ENCODE results near the gene HES1.
"Not testable (repeated sequence)": the region's sequence is repeated elsewhere in the genome, so short reads cannot be mapped to it uniquely, and the experiment has no call there.

Gene HES1

GRCh38 chr3:194135806-194136518 lies at the start of gene HES1:
Gene HES1, plus strand, starts transcription at chr3:194136148. Its CDS starts 233 bp downstream, at chr3:194136381.
- in situ Hi-C loops (cut with MboI; ENCODE audit: low sequenced_read_pairs) = no loop called here

DNA sequence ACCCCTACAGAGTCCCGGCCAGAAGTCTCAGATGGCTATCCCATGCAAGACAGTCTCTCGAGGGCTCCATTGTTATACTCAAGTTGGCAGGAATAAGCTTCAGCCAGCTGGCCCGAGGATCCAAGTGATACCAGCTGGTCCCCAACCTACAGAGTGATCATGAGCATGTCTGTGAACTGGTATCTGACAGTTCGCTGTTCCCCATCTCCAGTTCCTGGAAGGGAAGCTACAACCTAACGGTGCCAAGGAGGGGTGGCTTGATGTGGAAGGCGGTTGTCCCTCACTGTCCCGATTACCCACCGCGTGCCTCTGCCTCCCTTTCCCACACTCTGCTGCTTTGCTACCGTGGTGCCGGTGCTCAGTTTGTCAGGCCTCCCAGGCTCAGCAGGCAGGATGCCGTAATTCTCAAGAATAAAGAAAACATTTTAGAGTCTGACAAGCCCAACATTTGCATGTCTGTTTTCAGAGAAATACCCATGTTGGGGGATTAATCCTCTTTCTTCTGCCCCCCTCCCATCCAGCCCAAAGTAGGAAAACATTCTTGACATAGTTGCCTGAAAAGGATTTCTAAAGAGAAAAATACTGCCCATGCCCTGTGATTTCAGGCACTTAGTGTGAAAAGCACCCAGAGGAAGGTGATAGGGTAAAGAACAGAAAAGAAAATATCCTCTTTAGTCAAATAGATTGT lies 49.4 kb upstream of the HES1 start:
- in situ Hi-C loops (cut with MboI; ENCODE audit: low sequenced_read_pairs) = no loop called here

DNA sequence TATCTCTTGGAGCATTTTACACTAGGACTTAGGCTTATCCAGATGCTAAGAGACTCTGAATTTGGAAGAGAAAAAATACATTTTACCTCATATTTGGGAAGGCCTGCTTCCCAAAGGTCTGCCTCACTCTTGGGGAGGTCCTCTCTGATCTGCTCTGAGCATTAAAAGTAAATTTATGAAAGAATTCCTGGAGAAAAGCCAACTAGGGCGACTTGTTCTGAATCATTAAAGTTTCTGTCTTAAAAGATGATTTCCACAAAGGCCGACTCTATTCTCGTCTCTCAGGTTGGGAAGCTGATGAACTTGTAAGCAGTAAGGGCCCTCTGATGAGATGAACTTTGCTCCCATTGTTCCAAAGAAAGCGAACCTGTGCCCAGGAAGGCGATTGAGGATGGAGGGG lies 48.7 kb upstream of the HES1 start:
- in situ Hi-C loops (cut with MboI; ENCODE audit: low sequenced_read_pairs) = no loop called here

DNA sequence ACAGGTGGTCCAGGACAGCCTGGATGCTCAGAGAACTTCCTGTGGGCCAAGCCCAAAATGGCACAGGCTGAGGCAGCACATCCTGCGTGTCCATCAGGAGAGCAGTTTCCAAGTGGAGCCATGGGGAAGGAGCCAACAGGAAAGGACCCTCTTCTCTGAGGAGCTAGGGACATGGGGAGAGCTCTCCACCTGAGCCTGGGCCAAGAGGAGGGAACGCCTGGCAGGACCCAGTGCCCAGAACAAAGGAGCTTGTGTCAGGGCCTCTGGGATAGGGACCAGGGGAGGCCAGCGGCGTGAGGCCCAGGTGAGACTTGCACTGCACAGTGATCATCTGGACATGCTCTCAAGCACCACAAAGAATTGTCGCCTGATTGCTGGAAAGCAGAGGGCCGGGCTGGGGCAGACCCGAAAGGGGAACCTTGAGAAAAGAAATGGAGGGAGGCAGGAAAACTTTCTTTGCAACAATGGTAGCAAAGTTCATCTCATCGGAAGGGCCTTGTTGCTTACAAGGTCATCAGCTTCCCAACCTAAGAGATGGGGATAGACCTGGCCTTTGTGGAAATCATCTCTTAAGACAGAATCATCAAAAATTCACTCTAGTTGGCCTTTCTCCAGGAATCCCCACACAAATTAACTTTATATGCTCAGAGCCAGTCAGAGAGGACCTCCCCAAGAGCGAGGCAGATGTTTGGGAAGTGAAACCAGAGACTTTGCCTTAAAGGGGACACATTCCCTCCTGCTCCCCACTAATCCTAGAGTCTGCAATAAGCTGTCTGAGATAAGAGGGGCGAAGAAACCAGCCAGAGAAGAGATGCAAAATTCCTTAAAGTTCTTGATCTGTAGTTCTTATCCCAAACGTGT lies 47.7 kb upstream of the HES1 start:
- in situ Hi-C loops (cut with MboI; ENCODE audit: low sequenced_read_pairs) = no loop called here

- in situ Hi-C loops (cut with MboI; ENCODE audit: low sequenced_read_pairs) = no loop called here
These were observed 46.4 kb upstream of the HES1 start for GRCh38 chr3:194089357-194090177.

GRCh38 chr3:194090178-194090555 lies 45.8 kb upstream of the HES1 start:
- in situ Hi-C loops (cut with MboI; ENCODE audit: low sequenced_read_pairs) = not testable (repeated sequence)

- in situ Hi-C loops (cut with MboI; ENCODE audit: low sequenced_read_pairs) = no loop called here
These were observed 45.2 kb upstream of the HES1 start for GRCh38 chr3:194090716-194091115.

GRCh38 chr3:194091141-194091540 lies 44.8 kb upstream of the HES1 start:
- in situ Hi-C loops (cut with MboI; ENCODE audit: low sequenced_read_pairs) = no loop called here

- in situ Hi-C loops (cut with MboI; ENCODE audit: low sequenced_read_pairs) = not testable (repeated sequence)
These were observed 44.1 kb upstream of the HES1 start for GRCh38 chr3:194091897-194092296.

GRCh38 chr3:194092881-194093301 lies 43.1 kb upstream of the HES1 start:
- in situ Hi-C loops (cut with MboI; ENCODE audit: low sequenced_read_pairs) = no loop called here

DNA sequence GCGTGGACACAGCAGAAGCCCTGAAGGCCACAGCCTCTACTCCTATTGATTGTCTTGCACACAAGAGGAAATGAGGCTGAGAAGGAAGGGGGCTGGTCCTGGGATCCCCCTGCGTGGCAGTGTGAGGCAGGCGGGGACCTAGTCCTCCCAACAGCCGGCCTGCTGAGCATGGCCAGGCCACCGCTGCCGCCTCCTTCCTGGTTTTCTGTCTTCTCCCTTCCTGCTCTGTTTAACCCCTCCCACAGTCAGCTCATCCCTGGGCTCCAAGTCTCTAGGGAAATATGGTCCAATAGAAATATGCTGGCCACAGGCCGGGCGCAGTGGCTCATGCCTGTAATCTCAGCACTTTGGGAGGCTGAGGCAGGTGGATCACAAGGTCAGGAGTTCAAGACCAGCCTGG lies 42.1 kb upstream of the HES1 start:
- in situ Hi-C loops (cut with MboI; ENCODE audit: low sequenced_read_pairs) = no loop called here

DNA sequence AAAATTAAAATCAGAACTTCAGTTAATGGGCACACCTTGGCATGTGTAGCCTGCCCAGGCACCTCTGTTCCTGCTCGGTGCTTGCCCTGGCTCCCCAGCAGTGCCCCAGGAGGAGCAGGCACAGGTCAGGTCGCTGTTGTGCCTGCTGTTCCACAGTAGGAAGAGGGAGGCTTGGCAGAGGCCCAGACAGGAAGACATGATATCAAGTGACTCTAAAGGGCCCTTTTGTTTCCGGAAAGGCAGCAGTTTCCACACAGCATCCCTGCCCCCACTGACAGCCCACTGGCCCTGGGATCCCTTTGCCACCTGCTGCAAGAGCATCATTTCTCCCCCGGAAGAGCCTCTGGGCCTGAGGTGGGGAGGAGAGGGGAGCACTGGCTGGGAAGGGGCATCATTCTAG lies 40.5 kb upstream of the HES1 start:
- in situ Hi-C loops (cut with MboI; ENCODE audit: low sequenced_read_pairs) = no loop called here

DNA sequence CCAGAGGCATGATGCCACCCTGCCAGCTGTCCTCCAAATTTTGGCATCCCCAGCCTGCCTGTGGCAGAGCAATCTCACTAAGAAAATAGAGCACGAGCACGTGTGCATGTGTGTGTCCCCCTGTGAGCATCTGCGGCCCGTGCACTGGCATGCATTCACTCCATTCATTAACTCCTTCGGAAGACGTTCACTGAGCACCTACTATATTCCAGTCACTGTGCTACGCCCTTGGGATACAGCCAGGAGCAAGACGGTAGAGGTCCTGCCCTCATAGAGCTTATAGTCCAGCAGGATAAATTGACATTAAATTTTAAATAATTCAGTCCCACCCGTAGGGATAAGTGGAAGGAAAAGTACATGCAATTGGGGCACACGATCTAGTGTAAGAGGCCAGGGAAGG lies 40.0 kb upstream of the HES1 start:
- in situ Hi-C loops (cut with MboI; ENCODE audit: low sequenced_read_pairs) = no loop called here

DNA sequence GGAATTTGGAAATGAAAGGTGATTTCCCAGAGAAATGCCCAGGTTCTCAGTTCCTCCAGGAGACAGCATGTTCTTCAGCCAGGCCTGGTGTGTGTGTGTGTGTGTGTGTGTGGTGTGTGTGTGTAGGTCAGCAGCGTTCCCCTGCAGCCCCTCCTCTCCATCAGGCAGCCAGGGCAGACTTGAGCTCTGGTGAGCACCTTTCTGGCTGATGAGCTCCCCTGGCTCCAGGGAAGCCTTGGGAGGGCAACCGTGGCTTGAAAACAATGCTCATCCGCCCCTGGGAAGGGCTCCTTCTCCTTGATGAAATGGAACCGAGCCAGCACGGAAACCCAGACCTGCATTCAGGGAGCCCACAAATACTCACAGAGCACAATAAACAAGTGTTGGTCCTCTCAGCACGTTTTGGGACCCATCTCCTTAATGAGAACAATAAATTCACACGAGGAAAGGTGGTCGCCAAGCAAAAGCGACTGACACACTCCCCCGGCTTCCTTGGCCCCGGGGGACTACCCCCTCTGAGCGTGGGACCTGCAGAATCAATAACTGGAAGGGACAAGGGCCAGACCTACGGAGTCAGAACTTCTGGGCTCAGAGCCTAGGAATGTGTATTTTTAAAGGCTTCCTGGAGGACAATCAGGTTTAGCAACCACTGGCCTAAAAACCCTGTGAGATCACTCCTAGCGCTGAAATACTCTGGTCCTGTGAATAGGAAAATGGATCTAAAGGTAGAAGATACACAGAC lies 38.6 kb upstream of the HES1 start:
- in situ Hi-C loops (cut with MboI; ENCODE audit: low sequenced_read_pairs) = no loop called here

GRCh38 chr3:194098081-194098842 lies 37.7 kb upstream of the HES1 start:
- in situ Hi-C loops (cut with MboI; ENCODE audit: low sequenced_read_pairs) = no loop called here

DNA sequence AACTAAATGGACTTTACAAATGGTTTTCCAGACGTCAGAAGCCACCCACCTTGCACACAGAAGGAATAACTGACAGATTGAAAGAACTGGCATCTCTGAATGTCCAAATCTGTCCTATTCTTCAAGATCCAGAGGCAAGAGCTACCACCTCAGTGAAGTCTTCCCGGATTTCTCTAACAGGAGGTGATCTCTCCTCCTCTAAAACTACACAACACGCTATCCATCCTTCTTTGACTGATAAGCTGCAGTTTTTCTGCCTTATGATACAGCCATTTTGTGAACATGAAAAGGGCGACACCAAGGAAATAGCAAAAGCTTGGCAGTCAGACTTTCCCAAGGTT lies 37.1 kb upstream of the HES1 start:
- in situ Hi-C loops (cut with MboI; ENCODE audit: low sequenced_read_pairs) = no loop called here

DNA sequence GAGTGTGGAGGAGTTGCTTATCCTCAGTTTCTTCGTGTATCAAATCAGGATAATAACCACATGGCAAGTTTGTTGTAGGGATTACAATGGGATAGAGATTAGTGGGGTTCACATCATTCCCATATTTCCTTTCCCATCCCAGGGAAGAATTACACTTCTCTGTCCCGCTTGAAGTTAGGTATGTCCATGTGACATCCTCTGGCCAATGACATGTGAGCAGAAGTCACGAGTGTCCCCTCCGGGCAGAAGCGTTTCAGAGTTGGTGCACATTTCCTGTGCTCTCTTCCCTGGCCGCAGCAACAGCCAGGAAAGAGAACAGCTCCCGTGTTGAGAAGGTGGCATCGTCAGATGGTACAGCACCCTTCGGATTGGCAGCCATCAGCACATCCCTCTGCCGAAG lies 36.7 kb upstream of the HES1 start:
- in situ Hi-C loops (cut with MboI; ENCODE audit: low sequenced_read_pairs) = no loop called here

- in situ Hi-C loops (cut with MboI; ENCODE audit: low sequenced_read_pairs) = no loop called here
These were observed 35.0 kb upstream of the HES1 start for GRCh38 chr3:194100856-194101390.
